GM19023 (cell line): ENCODE data around the gene EDA2R.

Source experiments
- ATAC-seq: cut with Tn5 transposase; IDR thresholded peaks from one replicate; pipeline ENCODE4 v1.9.1; 2021; ENCODE audit warnings: mild to moderate bottlenecking, moderate library complexity; ENCODE audit not compliant: unreplicated experiment

The EDA2R gene

GRCh38 chrX:66547847-66548369, 91.0 kb downstream of the EDA2R start:
- ATAC-seq, result no peak
